ENCODE results near the gene VWA8. TPM values are rescaled to one million over a fixed set of nuclear protein-coding genes. Genes with fewer than 3 reads are reported as not detected.

Gene VWA8
- total and polyA plus RNA-seq, 2 of the 8 experiments (the other 6 are each of a cell fraction or from before 2014, with no cell fraction given) = 5.9 to 19.6 TPM

GRCh38 chr13:41702540-41702939 is 258.4 kb downstream of the VWA8 start:
- no peak overlapping the region for H3K23ac ChIP-seq (ENCODE audit: insufficient read length)
- H4K91ac ChIP-seq (replicated peaks; ENCODE audit: insufficient read length, low read length) = no peak overlapping the region
- no peaks in the 10 kb centered on the region for H3K36me3 ChIP-seq (ENCODE audit: control insufficient read depth in 2 of 4, insufficient read depth in 4 of 4, low read length in 3 of 4)
- no peak overlapping the region for H3K56ac ChIP-seq (replicated peaks; ENCODE audit: insufficient read length, low read depth, low read length)
- H4K20me1 ChIP-seq (replicated peaks in 1 of 2; ENCODE audit: control insufficient read depth in 1 of 2, insufficient read depth in 2 of 2, low read length in 2 of 2) = no peaks in the 10 kb centered on the region
- no peaks in the 10 kb centered on the region for H3K79me2 ChIP-seq (ENCODE audit: control insufficient read depth in 1 of 2, insufficient read depth in 2 of 2, low read length in 2 of 2)
- H3K4ac ChIP-seq (replicated peaks; ENCODE audit: insufficient read length, low read depth, low read length) = no peak overlapping the region
- no peak overlapping the region for H2BK120ac ChIP-seq (replicated peaks; ENCODE audit: low read depth, low read length)
- no peaks in the 10 kb centered on the region for H3K27me3 ChIP-seq (replicated peaks in 1 of 4; ENCODE audit: control insufficient read depth in 3 of 4, extremely low read depth in 1 of 4, insufficient read depth in 3 of 4, low read length in 3 of 4)
- H2BK15ac ChIP-seq (ENCODE audit: low read length) = no peak overlapping the region
- H3K23me2 ChIP-seq (ENCODE audit: low read depth, low read length) = no peaks in the 10 kb centered on the region
- no peak overlapping the region for H3K27ac ChIP-seq (ENCODE audit: low read depth, low read length)
- no peak for TF ChIP-seq POLR2AphosphoS5 (IDR thresholded peaks at IDR 0.05; ENCODE audit: low read depth, low read length)
- TF ChIP-seq HDAC6 (IDR thresholded peaks at IDR 0.05; ENCODE audit: low read depth, low read length) = no peak
- H3K9me3 ChIP-seq (ENCODE audit: insufficient read depth in 2 of 2, low read depth in 1 of 2, low read length in 1 of 2) = no peaks in the 10 kb centered on the region; a peak in 1 of 4 replicates
- FAIRE-seq (no peak), DNase-seq (ENCODE audit: low read depth in 1 of 2, low spot score in 2 of 2) (no peak)
- no peak overlapping the region for H2BK5ac ChIP-seq (ENCODE audit: low read depth, low read length)
- H2AK5ac ChIP-seq (ENCODE audit: low read depth, low read length) = no peak overlapping the region
- no peak overlapping the region for H2AFZ ChIP-seq (ENCODE audit: low read length)
- no peak overlapping the region for H3K4me2 ChIP-seq (ENCODE audit: insufficient read depth in 1 of 2, low read depth in 2 of 2, low read length in 2 of 2)
- H3K9ac ChIP-seq (replicated peaks in 1 of 4; ENCODE audit: extremely low read depth in 1 of 4, low read depth in 3 of 4, low read length in 3 of 4) = no peak overlapping the region
- 93% methylated on average over 2 of the region's 2 CpGs; no CpG with 5 or more reads in 1 of the 2 experiments for WGBS, 2 experiments (ENCODE audit: extremely low coverage in 1 of 2, insufficient coverage in 1 of 2, insufficient read length in 1 of 2, insufficient replicate concordance in 2 of 2, low coverage in 1 of 2, low lambda C conversion rate in 2 of 2, missing lambda C conversion rate in 1 of 2)
- no peak overlapping the region for H4K8ac ChIP-seq (ENCODE audit: extremely low read depth, insufficient read depth, low read length)
- H4K5ac ChIP-seq (ENCODE audit: insufficient read length, low read depth, low read length) = no peak overlapping the region
- H3K14ac ChIP-seq (ENCODE audit: insufficient read length) = no peak overlapping the region
- no peak overlapping the region for H2BK20ac ChIP-seq (ENCODE audit: low read length)
- ChIA-PET CTCF (ENCODE audit: partially characterized antibody) (no interaction called here), POLR2A (ENCODE audit: partially characterized antibody) (no interaction called here)
- no peak overlapping the region for H3K4me3 ChIP-seq (ENCODE audit: extremely low read depth in 1 of 4, insufficient read depth in 2 of 4, low read depth in 3 of 4, low read length in 4 of 4)
- H3K4me1 ChIP-seq (replicated peaks in 1 of 4; ENCODE audit: control insufficient read depth in 3 of 4, insufficient read depth in 4 of 4, low read length in 3 of 4) = peaks cover 0 to 2% (median 2%) of the 10 kb centered on the region in 4 experiments; a peak in 4 of 7 replicates
- no peak overlapping the region for H3K18ac ChIP-seq (ENCODE audit: extremely low read depth, low read length)
- no peak overlapping the region for H2BK12ac ChIP-seq (ENCODE audit: low read depth, low read length)
- no peaks in the 10 kb centered on the region for H3K79me1 ChIP-seq (ENCODE audit: low read depth, low read length)
